ENCODE measurements around the gene DNAJC16.

DNA sequence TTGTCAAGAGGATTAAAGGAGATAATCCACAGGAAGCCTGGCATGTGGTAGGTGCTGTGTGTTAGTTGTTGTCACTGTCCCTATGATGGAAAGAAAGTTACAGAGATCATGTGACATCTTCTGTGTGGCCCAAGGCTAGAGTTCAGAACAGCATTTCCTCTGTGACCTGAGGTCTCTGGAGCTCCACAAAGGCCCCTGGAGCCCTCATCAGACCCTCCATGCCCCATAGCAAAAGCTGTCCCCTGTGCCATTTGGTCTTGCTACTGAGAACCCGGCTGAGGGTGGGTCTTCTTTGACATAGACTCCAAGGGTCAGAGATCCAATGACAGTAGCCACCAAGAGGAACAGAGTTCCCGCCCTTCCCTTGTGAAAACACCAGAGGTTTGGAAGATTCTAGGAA is 42.7 kb upstream of the DNAJC16 start:
- TF ChIP-seq, protein P1, sequence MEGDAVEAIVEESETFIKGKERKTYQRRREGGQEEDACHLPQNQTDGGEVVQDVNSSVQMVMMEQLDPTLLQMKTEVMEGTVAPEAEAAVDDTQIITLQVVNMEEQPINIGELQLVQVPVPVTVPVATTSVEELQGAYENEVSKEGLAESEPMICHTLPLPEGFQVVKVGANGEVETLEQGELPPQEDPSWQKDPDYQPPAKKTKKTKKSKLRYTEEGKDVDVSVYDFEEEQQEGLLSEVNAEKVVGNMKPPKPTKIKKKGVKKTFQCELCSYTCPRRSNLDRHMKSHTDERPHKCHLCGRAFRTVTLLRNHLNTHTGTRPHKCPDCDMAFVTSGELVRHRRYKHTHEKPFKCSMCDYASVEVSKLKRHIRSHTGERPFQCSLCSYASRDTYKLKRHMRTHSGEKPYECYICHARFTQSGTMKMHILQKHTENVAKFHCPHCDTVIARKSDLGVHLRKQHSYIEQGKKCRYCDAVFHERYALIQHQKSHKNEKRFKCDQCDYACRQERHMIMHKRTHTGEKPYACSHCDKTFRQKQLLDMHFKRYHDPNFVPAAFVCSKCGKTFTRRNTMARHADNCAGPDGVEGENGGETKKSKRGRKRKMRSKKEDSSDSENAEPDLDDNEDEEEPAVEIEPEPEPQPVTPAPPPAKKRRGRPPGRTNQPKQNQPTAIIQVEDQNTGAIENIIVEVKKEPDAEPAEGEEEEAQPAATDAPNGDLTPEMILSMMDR (tag by site-specific recombination; IDR thresholded peaks at IDR 0.05) = no peak
- no peak for TF ChIP-seq ZNF202 (tag by site-specific recombination; IDR thresholded peaks at IDR 0.05; ENCODE audit: borderline replicate concordance)
